ENCODE results near the gene OR2J1. TPM values are rescaled to one million over a fixed set of nuclear protein-coding genes. Genes with fewer than 3 reads are reported as not detected.
"Not testable (repeated sequence)": the region's sequence is repeated elsewhere in the genome, so short reads cannot be mapped to it uniquely, and the experiment has no call there.

Gene OR2J1
- total RNA-seq, 1 donor from 2014 or later, result not detected

DNA sequence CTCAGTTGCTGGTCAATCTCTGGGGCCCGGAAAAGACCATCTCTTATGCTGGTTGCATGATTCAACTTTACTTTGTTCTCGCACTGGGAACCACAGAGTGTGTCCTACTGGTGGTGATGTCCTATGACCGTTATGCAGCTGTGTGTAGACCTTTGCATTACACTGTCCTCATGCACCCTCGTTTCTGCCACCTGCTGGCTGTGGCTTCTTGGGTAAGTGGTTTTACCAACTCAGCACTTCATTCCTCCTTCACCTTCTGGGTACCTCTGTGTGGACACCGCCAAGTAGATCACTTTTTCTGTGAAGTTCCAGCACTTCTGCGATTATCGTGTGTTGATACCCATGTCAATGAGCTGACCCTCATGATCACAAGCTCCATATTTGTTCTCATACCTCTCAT is 12.8 kb downstream of the OR2J1 start:
- DNase-seq (ENCODE audit: extremely low spot score, unreplicated experiment), result no peak
- H3K27ac Mint-ChIP-seq (ENCODE audit: unreplicated experiment), result no peak overlapping the region
- H3K4me3 Mint-ChIP-seq (ENCODE audit: unreplicated experiment), result no peak overlapping the region
- no peaks in the 10 kb centered on the region for H3K36me3 Mint-ChIP-seq (ENCODE audit: unreplicated experiment)
- H3K9me3 Mint-ChIP-seq (ENCODE audit: unreplicated experiment), result no peaks in the 10 kb centered on the region
- TF ChIP-seq, protein P1, sequence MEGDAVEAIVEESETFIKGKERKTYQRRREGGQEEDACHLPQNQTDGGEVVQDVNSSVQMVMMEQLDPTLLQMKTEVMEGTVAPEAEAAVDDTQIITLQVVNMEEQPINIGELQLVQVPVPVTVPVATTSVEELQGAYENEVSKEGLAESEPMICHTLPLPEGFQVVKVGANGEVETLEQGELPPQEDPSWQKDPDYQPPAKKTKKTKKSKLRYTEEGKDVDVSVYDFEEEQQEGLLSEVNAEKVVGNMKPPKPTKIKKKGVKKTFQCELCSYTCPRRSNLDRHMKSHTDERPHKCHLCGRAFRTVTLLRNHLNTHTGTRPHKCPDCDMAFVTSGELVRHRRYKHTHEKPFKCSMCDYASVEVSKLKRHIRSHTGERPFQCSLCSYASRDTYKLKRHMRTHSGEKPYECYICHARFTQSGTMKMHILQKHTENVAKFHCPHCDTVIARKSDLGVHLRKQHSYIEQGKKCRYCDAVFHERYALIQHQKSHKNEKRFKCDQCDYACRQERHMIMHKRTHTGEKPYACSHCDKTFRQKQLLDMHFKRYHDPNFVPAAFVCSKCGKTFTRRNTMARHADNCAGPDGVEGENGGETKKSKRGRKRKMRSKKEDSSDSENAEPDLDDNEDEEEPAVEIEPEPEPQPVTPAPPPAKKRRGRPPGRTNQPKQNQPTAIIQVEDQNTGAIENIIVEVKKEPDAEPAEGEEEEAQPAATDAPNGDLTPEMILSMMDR (IDR thresholded peaks at IDR 0.05), result no peak
- peaks cover 5% of the 10 kb centered on the region for H3K27me3 Mint-ChIP-seq (ENCODE audit: unreplicated experiment)
- H3K4me1 Mint-ChIP-seq (ENCODE audit: unreplicated experiment), result no peaks in the 10 kb centered on the region

DNA sequence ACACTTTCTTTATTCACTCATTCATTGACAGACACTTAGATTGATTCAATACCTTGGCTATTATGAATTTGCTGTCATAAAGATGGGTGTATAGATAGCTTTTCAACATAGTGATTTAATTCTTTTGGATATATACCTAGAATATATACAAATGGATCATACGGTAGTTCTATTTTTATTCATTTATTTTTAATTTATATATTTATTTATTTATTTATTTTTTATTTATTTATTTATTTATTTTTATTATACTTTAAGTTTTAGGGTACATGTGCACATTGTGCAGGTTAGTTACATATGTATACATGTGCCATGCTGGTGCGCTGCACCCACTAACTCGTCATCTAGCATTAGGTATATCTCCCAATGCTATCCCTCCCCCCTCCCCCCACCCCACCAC is 15.7 kb downstream of the OR2J1 start:
- DNase-seq (ENCODE audit: extremely low spot score, unreplicated experiment); H3K27ac Mint-ChIP-seq (ENCODE audit: unreplicated experiment); H3K36me3 Mint-ChIP-seq (ENCODE audit: unreplicated experiment); H3K27me3 Mint-ChIP-seq (ENCODE audit: unreplicated experiment); H3K4me1 Mint-ChIP-seq (ENCODE audit: unreplicated experiment); H3K9me3 Mint-ChIP-seq (ENCODE audit: unreplicated experiment); H3K4me3 Mint-ChIP-seq (ENCODE audit: unreplicated experiment): not testable (repeated sequence)

DNA sequence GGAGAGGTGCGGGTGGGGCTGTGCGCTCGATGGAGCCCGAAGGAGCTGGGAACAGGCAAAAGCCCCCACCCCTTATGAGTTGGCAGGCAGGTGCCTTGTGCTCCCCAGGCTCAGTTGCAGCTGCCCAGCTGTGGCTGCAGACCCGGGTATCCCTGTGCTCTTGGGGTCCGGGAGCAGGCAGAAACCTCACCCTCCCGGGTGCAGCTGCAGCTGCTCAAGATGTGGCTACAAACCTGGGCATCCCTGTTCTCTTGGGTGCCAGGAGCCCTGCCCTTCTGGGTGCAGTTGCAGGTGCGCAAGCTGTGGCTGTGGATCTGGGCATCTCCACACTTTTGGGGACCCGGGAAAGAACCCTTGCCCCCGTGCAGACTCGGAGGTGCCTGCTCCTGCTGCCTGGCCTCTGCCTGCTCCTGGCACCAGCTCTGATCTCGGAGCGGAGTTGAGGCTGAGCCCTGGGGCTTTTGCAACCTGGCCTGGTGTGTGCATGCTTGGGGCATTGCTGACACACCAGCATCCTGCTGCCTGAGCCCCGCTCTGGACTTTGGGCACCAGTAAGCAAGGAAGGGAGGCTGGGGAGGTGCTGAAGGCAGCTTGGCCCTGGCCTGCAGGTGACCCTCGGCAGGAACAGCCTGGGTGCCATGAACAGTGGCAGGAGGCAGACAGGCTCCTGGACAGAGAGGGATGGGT is 30.2 kb downstream of the OR2J1 start:
- H3K9me3 Mint-ChIP-seq (ENCODE audit: unreplicated experiment), result no peaks in the 10 kb centered on the region
- TF ChIP-seq, protein P1 (IDR thresholded peaks at IDR 0.05), result no peak
- DNase-seq (ENCODE audit: extremely low spot score, unreplicated experiment), result no peak

DNA sequence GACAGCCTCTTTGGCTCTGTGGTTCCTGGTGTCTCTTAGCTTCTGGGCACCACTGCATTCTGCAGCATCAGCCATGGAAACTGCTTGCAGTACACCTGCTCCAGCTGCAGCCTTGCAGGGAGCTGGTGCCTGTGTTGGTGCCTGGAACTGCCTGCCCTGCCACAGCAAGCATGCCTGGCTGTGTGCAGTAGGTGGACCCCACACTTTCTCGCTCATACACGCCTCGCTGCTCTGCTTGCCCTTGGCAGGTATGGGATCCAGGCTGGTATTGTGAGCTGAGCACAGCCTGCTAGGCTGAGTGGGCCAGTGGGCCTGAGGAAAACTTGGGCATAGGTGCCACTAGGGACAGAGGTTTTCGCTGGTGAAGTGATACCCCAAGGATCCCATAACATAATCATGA is 31.4 kb downstream of the OR2J1 start:
- H3K4me3 Mint-ChIP-seq (ENCODE audit: unreplicated experiment), result no peak overlapping the region
- TF ChIP-seq, protein P1 (IDR thresholded peaks at IDR 0.05), result no peak
- no peak for DNase-seq (ENCODE audit: extremely low spot score, unreplicated experiment)

More for the DNA sequence above, 30.2 kb downstream of the OR2J1 start:
- Mint-ChIP-seq H3K4me3 (ENCODE audit: unreplicated experiment) (no peak overlapping the region), H3K27ac (ENCODE audit: unreplicated experiment) (no peak overlapping the region), H3K36me3 (ENCODE audit: unreplicated experiment) (no peaks in the 10 kb centered on the region), H3K27me3 (ENCODE audit: unreplicated experiment) (peaks cover 5% of the 10 kb centered on the region), H3K4me1 (ENCODE audit: unreplicated experiment) (no peaks in the 10 kb centered on the region)

DNA sequence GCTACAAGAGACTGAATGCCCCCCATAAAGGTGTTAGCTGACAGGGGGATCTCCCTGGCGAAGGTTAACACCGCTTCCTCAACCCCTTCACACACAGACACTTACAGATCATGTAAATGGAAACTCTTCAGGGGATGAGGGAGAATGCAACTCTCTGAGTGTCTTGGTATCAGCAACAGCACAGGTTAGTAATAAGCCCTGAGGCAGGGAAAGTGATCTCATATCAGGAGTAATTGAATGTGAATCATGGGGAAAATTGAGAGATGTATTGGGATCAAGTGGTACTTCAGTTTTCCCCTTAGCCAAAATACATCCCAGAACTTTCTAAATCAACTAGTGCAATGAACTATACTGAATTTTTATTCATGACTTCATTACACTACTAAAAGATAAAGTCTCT is 32.4 kb downstream of the OR2J1 start:
- Mint-ChIP-seq H3K4me3 (ENCODE audit: unreplicated experiment) (no peak overlapping the region), H3K9me3 (ENCODE audit: unreplicated experiment) (no peaks in the 10 kb centered on the region)
- TF ChIP-seq, protein P1 (IDR thresholded peaks at IDR 0.05), result no peak

More for the DNA sequence above, 31.4 kb downstream of the OR2J1 start:
- Mint-ChIP-seq H3K4me1 (ENCODE audit: unreplicated experiment) (no peaks in the 10 kb centered on the region), H3K36me3 (ENCODE audit: unreplicated experiment) (no peaks in the 10 kb centered on the region), H3K9me3 (ENCODE audit: unreplicated experiment) (no peaks in the 10 kb centered on the region), H3K27ac (ENCODE audit: unreplicated experiment) (no peak overlapping the region), H3K27me3 (ENCODE audit: unreplicated experiment) (peaks cover 5% of the 10 kb centered on the region)

More for the DNA sequence above, 32.4 kb downstream of the OR2J1 start:
- Mint-ChIP-seq H3K36me3 (ENCODE audit: unreplicated experiment) (no peaks in the 10 kb centered on the region), H3K27me3 (ENCODE audit: unreplicated experiment) (peaks cover 5% of the 10 kb centered on the region), H3K27ac (ENCODE audit: unreplicated experiment) (no peak overlapping the region), H3K4me1 (ENCODE audit: unreplicated experiment) (no peaks in the 10 kb centered on the region)
- DNase-seq (ENCODE audit: extremely low spot score, unreplicated experiment), result no peak

All from osteocyte (in vitro differentiated cells).